ENCODE data around the gene CDH15.
"Not testable (repeated sequence)": the region's sequence is repeated elsewhere in the genome, so short reads cannot be mapped to it uniquely, and the experiment has no call there.

Gene CDH15

DNA sequence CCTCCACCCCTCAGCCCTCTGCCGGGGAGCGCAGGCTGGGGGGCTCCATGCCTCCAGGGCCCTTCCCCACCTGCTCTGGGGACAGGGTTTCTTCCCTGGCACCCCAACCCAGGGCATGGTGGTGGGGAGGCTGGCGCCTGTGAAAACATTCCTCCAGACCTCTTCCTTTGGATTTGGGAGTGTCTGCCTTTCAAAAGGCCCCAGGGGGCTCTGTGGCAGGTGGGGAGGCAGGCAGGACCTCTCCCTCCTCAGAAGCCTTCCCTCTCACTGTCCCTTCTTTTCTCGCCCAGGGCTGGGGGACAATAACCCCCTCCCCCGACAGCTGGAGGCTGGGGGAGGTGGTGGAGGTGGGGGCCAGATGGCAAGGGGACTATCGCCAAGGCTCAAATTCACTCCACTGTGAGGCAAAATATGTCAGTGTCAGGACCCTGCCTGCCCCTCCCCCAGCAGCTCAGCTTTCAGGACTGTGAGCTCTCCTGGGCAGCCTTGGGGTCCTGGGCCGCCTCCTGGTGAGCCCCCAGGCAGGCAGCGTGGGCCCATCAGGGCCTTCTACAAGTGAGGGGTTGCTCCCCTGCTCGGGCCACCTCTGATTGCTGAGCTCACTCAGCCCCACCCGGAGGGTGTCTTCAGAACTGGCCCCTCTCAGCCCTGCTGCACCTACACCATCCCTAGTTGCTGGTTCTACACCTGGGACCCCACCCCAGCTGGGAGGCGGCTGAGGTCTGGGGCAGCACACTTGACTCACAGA is 1.8 kb downstream of the CDH15 start:
- no peak for DNase-seq

DNA sequence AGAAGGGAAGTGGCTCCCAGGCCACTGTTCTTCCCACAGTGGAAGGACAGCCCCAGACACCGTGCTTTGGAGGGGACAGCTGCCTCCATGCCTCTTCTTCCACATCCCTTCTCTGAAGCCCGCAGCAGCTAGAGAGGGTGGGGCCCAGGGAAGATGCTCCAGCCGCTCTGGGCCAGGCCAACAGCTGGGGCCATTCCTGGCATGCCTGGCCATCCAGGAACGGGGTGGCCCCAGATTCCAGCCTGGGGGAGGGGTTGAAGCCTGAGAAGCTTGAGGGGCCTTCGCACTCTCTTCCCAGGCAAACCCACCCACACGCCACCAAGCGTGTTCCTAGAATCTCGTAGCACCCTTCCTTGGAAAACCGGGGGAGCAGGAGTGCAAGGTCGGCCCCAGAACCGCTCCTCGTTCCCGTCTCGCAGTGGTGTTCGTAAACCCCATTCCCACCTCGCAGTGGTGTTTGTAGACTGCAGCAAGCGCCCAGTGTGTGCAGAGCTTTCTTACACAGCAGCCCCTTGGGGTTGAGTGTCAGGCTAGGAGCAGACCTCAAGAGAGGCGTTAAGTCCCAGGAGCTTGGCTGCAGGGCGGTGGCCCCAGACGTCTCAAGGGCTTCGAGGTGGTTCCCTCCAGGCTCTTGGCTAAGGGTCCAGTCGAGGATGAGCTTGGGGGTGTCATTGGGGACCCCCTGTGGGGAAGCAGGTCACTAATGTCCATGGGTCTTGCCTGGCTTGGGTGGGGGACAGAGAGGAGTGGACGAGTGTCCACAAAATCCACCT is 2.7 kb downstream of the CDH15 start:
- no peak for DNase-seq

DNA sequence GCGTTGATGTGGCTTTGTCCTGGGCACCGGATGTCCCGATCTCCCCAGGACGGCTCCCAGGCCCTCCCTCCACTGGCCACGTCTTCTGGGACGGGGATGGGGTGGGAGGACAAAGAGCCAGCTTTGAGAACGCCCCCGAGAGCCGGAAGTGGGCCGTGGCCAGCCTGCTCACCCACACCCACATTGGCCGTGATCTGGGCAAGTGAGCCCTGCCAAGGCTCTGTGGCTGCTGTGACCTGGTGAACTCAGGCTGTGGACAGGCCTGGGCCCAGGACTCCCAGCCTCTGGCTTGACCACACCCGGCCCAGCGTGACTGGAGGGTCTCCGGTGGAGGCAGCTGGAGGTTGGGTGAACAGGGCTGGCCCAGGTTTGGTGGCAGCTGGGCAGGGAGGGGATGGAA is 3.3 kb downstream of the CDH15 start:
- DNase-seq = no peak

DNA sequence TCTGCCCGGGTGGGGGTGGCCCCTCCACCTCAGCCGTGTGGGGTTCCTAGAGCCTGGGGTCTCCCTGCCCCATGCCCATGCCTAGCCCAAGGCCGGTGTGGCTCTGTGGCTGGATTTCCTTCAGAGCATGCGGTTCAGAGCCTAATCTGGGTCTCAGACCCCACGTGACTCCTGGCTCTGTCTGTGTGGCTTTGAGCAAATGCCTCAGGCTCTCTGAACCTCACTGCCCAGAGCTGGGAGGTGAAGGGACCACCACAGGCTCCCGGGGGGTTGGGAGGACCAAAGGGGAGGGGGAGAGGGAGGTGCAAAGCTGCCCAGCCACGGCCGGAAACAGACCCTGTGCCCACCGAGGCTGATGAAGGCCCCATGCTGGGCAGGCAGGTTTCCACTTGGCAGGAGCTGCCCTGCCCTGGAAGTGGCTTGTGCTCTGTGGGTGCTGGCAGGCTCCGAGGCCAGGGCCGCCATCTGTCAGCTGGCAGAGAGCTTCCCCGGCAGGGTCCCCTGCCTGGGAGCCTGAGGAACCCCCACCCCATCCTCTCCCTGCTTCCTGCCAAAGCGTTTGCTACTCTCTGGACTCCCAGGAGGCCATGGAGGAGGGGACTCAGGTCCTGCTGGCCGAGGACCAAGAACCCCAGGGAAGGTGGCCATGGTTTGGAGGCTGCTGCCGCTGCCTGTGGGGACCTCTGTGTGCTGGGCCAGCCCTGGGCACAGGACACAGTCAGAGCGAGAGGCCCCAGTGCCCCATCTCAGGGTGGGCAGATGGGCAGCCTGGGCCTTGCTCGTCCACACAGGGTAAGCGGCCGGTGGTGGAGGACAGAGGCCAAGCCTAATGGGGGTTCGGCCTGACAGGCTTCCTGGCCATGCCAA is 4.0 kb downstream of the CDH15 start:
- DNase-seq = no peak

DNA sequence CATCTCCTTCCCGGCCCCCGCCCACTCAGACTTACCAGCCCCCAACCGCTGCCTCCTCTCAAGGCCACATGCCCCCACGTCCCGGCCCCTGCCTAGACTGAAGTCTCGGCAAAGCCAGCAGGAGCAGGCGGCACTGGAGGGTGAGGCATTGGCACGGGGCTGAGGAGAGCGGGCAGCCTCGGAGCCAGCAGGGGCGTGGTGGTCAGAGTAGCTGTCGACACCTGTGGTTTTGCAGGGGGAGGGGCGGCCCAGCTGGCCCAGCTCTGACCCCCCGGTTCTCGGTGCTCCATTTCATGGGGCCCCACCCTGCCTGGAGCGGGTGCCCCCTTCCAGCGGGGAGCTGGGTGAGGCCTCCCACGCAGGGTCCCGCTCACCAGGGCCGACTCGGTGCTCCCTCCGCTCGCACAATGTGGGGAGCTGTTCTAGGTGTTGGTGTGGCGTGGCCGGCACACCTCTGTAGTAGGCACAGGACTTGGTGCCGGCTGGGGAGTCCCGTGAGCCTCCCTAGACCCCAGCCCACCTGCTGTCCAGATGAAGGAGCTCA is 4.7 kb downstream of the CDH15 start:
- no peak for DNase-seq

DNA sequence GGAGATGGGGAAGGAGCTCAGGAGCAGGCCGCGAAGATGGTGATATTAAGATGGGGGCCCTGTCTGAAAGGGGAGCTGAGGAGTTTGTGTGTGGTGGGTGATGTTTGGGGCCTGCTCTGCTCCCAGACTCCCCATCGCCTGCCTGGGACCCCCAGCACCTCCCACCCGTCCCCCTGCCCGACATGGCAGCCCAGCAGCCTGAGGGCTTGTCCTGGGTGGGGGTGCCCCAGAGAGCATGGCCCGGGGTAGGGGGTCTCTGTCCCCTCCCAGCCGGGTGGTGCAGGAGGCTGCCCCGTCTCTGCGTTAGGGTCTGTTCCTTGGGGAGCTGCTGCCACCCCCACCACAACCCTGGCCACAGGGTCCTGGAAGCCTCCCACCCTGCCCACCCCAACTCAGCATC is 5.2 kb downstream of the CDH15 start:
- DNase-seq = no peak

DNA sequence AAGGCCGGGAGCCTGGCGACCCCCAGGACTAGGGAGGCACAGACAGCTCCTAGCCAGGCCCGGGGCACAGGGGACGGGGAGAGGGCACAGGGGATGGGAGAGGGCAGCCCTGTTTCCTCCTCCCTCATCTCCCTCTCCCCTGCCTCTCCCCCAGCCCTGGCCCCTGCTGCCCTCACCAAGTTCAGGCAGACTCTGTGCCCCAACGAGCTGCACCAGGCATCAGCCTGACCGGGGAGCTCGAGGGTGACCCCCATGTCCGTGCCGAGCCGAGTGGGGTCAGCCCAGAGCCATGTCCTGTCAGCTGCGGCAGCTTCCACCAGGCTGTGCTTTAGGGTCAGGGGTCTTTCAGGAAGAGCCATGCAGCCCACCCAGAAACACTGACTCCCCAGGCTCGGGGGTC is 6.0 kb downstream of the CDH15 start:
- no peak for DNase-seq

DNA sequence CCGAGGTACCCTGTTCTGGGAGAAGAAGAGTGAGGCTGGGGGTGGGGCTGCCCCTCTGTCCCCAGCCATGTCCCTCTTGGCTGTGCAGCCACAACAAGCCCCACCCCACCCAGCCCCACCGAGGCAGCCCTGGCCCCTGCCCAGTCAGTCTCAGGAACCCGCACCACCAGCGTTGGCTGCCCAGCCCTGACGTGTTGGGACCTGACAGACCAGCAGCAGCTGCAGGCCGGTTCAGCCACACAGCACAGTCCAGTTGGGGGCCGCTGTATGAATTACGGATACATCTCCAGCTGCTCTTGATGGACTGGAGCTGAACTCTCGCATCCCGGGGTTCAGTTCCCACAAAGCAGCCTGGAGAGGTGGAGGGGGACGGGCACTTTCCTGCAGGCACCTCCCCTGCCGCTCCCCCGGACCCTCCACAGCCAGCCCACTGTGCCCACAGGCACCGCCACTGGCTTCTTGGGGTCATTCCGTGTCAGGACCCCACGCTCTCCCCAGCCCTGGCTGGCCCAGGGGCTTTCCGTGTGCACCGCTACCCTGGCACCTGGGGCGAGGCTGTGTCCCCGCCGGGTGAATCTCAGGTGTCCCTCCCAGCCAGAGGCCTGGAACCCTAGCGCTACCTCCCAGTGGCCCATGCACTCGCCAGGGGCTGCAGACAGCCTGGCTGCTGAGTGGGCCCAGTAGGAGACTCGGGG is 7.1 kb downstream of the CDH15 start:
- DNase-seq = no peak

DNA sequence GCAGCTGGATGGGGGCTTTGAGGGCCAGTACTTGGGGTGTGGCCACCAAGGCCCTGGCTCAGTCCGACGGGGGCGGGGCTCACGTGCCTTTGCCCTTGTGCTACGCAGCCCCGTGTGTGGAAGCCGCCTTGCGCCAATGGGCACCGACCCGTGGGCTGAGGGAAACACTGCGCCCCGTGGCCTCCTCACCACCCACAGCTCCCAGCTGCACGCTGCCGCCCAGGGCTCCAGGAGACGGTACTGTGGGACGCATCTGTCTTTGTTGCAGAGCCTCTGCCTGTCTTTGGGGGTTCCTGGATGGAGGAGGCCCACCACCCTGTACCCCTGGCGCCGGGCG is 7.6 kb downstream of the CDH15 start:
- no peak for DNase-seq

DNA sequence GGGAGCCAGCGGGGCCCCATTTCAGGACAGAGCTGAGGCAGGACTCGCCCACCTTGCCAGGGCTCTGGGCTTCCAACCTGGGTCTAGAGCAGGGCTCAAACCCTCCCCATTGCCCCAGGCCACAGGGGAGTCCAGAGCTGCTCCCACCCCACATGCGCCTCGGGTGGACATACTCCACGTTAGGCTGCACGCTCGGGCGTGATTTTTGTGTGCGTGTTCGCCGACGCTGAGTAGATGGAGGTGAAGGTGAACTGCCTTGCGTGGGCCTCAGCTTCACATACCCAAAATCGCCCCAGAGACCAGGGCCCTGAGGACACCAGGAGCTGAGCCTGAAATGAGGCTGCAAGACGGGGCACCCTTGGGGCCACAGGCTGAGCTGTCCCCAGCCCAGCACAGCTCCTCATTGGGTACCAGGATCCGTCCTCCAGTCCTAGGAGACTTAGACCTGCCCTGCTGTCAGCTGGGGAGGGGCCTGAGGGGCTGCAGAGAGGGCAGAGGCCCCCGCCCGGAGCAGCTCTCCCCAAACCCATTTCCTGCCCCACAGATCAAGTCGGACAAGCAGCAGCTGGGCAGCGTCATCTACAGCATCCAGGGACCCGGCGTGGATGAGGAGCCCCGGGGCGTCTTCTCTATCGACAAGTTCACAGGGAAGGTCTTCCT is 8.2 kb downstream of the CDH15 start:
- no peak for DNase-seq

DNA sequence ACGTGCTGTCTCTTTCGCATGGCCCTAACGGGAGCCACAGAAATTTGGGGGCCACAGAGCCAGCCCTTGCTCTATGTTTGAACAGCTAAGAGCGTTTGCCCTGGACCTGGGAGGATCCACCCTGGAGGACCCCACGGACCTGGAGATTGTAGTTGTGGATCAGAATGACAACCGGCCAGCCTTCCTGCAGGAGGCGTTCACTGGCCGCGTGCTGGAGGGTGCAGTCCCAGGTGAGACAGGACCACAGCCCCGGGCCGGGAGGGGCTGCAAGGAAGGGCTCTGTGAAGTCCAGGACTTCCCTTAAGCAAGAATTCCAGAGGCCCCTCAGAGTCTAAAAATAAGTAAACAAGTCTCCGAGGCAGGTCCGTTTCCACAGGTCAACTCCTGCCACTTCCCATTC is 11.9 kb downstream of the CDH15 start:
- no peak for DNase-seq

DNA sequence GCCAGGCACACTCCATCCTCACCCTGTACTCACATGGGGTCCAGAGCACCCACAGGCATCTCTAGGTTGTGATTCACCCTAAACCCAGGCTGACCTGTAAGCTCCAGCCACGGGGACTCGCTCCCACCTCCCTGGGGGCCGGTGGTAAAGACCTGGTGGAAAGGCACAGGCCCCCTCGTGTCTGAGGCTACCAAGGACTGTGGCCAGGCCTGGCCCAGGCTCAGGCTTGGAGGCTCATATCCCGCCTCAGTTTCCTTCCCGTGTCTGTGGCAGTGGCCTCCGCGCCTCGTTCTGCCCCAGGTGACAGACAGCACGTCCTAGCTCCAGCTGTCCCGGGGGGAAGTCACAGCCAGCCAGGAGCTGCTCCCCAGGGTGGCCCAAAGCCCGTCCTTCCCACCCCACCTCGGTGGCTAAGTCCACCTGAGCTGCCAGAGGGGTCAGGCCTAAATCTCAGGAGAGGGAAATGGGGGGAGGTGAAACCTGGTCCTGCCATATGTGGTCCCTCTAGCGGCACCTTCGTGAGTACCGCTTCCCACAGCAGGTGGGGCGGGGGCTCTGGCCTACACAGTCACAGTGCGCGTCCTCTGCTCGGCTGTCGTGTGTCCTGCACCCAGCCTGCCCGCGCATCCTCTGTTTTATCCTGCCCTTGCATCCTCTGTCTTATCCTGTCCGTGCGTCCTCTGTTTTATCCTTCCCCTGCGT is 12.6 kb downstream of the CDH15 start:
- no peak for DNase-seq

DNA sequence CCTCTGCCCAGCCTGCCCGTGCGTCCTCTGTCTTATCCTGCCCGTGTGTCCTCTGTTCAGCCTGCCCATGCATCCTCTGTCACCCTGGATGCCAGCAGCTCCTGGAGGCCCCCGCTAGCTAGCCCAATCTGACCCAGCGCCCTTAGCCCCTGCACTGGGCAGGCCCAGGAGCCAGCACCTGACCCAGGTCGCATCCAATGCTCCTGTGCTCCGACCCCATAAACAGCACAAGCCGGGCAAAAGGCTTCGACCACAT is 13.1 kb downstream of the CDH15 start:
- no peak for DNase-seq

DNA sequence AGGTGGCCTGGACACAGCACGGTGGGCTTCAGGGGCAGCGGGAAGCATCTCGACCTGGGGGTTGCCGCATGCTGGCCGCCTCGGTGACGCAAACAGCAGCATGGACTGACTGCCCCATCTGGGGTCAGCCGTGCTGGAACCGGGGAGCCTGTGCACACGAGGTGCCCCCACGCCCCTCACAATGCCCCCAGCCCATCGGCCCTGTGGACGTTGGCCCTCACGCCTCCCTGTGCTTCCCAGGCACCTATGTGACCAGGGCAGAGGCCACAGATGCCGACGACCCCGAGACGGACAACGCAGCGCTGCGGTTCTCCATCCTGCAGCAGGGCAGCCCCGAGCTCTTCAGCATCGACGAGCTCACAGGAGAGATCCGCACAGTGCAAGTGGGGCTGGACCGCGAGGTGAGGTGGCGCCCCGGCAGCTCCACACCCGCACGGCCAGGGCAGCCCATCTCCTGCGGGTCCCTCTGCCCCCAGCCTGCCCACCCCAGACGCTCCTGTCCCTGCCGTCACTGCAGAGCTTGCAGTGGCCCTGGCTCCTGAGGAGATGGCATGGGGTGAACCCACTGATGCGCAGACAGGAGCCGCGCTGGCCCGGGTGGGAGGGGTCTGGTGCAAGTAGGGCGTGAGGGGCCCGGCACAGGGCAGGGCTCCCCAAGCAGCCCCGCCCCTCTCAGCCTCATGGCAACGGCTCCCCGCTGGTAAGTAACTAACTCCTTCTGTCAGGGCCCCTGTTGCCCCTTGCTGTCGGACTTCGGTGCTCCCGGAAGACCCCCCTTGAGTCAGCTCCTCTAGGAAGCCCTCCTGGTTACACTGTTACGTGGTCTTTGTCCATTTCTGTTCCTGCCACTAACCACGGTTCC is 13.6 kb downstream of the CDH15 start:
- DNase-seq = no peak

DNA sequence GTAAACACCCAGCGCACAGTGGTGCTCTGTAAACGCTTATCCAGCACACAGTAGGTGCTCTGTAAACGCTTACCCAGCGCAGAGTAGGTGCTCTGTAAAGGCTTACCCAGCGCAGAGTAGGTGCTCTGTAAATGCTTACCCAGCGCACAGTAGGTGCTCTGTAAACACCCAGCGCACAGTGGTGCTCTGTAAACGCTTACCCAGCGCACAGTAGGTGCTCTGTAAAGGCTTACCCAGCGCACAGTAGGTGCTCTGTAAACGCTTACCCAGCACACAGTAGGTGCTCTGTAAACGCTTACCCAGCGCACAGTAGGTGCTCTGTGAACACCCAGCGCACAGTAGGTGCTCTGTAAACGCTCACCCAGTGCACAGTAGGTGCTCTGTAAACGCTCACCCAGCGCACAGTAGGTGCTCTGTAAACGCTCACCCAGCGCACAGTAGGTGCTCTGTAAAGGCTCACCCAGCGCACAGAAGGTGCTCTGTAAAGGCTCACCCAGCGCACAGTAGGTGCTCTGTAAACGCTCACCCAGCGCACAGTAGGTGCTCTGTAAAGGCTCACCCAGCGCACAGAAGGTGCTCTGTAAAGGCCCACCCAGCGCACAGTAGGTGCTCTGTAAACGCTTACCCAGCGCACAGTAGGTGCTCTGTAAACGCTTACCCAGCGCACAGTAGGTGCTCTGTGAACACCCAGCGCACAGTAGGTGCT is 14.5 kb downstream of the CDH15 start:
- not testable (repeated sequence) for DNase-seq

DNA sequence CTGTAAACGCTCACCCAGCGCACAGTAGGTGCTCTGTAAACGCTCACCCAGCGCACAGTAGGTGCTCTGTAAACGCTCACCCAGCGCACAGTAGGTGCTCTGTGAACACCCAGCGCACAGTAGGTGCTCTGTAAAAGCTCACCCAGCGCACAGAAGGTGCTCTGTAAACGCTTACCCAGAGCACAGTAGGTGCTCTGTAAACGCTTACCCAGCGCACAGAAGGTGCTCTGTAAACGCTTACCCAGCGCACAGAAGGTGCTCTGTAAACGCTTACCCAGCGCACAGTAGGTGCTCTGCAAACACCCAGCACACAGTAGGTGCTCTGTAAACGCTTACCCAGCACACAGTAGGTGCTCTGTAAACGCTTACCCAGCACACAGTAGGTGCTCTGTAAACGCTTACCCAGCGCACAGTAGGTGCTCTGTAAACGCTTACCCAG is 15.1 kb downstream of the CDH15 start:
- not testable (repeated sequence) for DNase-seq

DNA sequence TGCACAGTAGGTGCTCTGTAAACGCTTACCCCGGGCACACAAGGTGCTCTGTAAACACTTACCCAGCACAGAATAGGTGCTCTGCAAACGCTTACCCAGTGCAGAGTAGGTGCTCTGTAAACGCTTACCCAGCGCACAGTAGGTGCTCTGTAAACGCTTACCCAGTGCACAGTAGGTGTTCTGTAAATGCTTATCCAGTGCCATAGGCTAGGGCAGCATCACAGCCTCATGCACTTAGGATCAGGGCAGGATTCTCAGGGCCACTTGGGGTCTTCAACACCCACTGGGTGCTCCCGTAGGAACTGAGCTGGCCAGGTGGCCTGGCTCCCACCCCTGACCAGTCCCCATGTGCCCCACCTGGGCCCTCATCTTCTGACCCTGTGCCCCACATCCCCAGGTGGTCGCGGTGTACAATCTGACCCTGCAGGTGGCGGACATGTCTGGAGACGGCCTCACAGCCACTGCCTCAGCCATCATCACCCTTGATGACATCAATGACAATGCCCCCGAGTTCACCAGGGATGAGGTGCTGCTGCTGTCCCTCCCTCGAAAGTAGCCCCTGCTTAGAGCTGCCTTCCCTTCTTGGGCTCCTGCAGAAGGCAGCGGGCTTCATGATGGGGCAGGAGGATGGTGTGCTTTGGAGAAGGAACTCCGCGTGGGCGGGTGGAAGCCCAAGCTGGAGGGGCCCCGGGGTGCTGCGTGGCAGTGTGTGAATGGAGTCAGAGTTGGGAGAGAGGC is 15.7 kb downstream of the CDH15 start:
- DNase-seq = no peak

DNA sequence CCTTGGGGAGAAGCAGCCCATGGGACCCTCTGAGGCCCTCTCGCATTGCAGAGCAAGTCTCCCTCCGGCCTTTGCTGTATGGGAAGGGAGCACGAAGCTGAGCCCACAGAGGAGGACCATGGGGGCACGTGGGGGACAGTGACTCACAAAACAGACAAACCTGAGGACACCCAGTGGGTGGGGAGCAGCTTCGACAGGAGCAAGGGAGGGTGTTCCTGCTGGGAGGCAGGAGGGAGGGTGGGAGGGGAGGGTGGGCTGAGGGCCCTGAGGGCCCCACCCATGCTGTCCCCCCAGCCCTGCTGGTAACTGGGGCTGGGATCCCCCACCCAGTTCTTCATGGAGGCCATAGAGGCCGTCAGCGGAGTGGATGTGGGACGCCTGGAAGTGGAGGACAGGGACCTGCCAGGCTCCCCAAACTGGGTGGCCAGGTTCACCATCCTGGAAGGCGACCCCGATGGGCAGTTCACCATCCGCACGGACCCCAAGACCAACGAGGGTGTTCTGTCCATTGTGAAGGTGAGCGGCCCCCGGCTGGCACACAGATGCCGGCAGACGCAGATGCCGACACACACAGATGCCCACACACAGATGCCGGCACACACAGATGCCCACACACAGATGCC is 16.3 kb downstream of the CDH15 start:
- no peak for DNase-seq

Data from activated CD4-positive, alpha-beta T cell treated with anti-CD3 and anti-CD28 coated beads, Interleukin-2, amount 50 U/mL, for 1 hour (primary cell).